ENCODE results near the gene DOCK10. TPM values are rescaled to one million over a fixed set of nuclear protein-coding genes. Genes with fewer than 3 reads are reported as not detected.

Gene DOCK10
- total and polyA plus RNA-seq, 2 donors (not counting 1 experiment from before 2014, with no cell fraction given) = 20.8 to 26.3 TPM

DNA sequence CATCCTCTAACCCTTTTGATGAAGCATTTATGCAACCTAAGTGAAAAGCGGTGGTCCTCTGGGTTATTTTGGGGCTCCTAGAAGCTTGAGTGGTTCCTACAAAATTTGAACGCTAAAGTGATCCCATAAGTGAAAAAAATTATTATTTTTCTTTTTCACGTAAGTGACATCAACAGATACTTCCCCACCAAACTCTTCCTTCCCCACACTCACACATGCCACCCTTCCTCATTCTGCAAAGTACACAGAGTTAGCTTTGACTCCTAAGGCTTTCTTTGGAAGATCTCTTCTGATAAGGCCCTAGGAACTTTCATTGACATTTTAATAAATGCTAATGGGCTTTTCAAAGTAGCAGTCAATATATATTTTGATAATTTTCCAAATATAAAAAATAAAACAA is 109.7 kb downstream of the DOCK10 start:
- no peak overlapping the region for H3K9ac ChIP-seq (ENCODE audit: insufficient read depth, low read length)
- no peaks in the 10 kb centered on the region for H4K20me1 ChIP-seq (ENCODE audit: control insufficient read depth, extremely low read depth, insufficient read depth, low read length)
- no peak overlapping the region for H3K27ac ChIP-seq (ENCODE audit: insufficient read depth, low read length)
- peaks cover 8% of the 10 kb centered on the region for H3K79me2 ChIP-seq (ENCODE audit: control insufficient read depth, insufficient read depth, low read length)
- no peaks in the 10 kb centered on the region for H3K9me3 ChIP-seq (ENCODE audit: control insufficient read depth, insufficient read depth, low read depth, low read length)
- TF ChIP-seq, protein P1, sequence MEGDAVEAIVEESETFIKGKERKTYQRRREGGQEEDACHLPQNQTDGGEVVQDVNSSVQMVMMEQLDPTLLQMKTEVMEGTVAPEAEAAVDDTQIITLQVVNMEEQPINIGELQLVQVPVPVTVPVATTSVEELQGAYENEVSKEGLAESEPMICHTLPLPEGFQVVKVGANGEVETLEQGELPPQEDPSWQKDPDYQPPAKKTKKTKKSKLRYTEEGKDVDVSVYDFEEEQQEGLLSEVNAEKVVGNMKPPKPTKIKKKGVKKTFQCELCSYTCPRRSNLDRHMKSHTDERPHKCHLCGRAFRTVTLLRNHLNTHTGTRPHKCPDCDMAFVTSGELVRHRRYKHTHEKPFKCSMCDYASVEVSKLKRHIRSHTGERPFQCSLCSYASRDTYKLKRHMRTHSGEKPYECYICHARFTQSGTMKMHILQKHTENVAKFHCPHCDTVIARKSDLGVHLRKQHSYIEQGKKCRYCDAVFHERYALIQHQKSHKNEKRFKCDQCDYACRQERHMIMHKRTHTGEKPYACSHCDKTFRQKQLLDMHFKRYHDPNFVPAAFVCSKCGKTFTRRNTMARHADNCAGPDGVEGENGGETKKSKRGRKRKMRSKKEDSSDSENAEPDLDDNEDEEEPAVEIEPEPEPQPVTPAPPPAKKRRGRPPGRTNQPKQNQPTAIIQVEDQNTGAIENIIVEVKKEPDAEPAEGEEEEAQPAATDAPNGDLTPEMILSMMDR (conservative IDR thresholded peaks at IDR 0.05 in 1 of 2, IDR thresholded peaks at IDR 0.05 in 1 of 2; ENCODE audit: low read depth in 1 of 2, low read length in 2 of 2) = no peak
- no peak for TF ChIP-seq EZH2 (IDR thresholded peaks at IDR 0.05; ENCODE audit: low read length, missing control alignments)
- H3K4me1 ChIP-seq (ENCODE audit: control insufficient read depth, extremely low read depth, insufficient read depth, low read length) = peaks cover 5% of the 10 kb centered on the region
- peaks cover 3% of the 10 kb centered on the region for H3K36me3 ChIP-seq (ENCODE audit: control insufficient read depth, insufficient read depth, low read length)
- H2AFZ ChIP-seq (ENCODE audit: low read length) = no peak overlapping the region
- no peaks in the 10 kb centered on the region for H3K27me3 ChIP-seq (ENCODE audit: control insufficient read depth, insufficient read depth, low read length)
- H3K4me3 ChIP-seq (replicated peaks in 1 of 4; ENCODE audit: control extremely low read depth in 1 of 4, insufficient read depth in 1 of 4, low read depth in 3 of 4, low read length in 4 of 4) = no peak overlapping the region
- no peak overlapping the region for H3K4me2 ChIP-seq (ENCODE audit: extremely low read depth, insufficient read depth, low read length)
- no peak for DNase-seq (ENCODE audit: low read depth in 2 of 2)

DNA sequence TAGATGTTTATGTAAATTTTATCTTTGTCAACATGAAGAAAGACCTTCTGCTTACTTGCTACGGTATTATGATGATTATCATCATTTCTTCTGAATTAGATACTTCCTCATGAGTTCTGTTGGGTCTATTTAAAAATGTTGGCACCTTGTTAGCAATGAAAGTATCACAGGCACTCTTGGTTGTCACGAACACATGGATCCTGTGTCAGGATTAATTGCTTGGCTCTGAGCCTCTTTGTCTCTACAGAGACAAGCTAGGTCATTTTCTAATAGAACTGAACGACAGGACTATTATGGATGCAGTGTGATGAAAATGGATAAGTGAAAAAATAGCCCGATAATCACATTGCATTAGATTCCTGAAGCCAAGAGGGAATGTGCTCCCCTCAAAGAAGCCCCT is 110.3 kb downstream of the DOCK10 start:
- no peaks in the 10 kb centered on the region for H4K20me1 ChIP-seq (ENCODE audit: control insufficient read depth, extremely low read depth, insufficient read depth, low read length)
- H3K79me2 ChIP-seq (ENCODE audit: control insufficient read depth, insufficient read depth, low read length) = peaks cover 5% of the 10 kb centered on the region
- peaks cover 10% of the 10 kb centered on the region for H3K4me1 ChIP-seq (ENCODE audit: control insufficient read depth, extremely low read depth, insufficient read depth, low read length)
- H3K9ac ChIP-seq (ENCODE audit: insufficient read depth, low read length) = no peak overlapping the region
- no peak overlapping the region for H3K4me3 ChIP-seq (replicated peaks in 1 of 4; ENCODE audit: control extremely low read depth in 1 of 4, insufficient read depth in 1 of 4, low read depth in 3 of 4, low read length in 4 of 4)
- no peak overlapping the region for H3K27ac ChIP-seq (ENCODE audit: insufficient read depth, low read length)
- TF ChIP-seq EZH2 (IDR thresholded peaks at IDR 0.05; ENCODE audit: low read length, missing control alignments) = no peak
- TF ChIP-seq, protein P1 (conservative IDR thresholded peaks at IDR 0.05 in 1 of 2, IDR thresholded peaks at IDR 0.05 in 1 of 2; ENCODE audit: low read depth in 1 of 2, low read length in 2 of 2) = no peak
- DNase-seq (ENCODE audit: low read depth in 2 of 2) = no peak
- no peaks in the 10 kb centered on the region for H3K9me3 ChIP-seq (ENCODE audit: control insufficient read depth, insufficient read depth, low read depth, low read length)
- peaks cover 3% of the 10 kb centered on the region for H3K36me3 ChIP-seq (ENCODE audit: control insufficient read depth, insufficient read depth, low read length)
- no peaks in the 10 kb centered on the region for H3K27me3 ChIP-seq (ENCODE audit: control insufficient read depth, insufficient read depth, low read length)
- no peak overlapping the region for H3K4me2 ChIP-seq (ENCODE audit: extremely low read depth, insufficient read depth, low read length)
- no peak overlapping the region for H2AFZ ChIP-seq (ENCODE audit: low read length)

DNA sequence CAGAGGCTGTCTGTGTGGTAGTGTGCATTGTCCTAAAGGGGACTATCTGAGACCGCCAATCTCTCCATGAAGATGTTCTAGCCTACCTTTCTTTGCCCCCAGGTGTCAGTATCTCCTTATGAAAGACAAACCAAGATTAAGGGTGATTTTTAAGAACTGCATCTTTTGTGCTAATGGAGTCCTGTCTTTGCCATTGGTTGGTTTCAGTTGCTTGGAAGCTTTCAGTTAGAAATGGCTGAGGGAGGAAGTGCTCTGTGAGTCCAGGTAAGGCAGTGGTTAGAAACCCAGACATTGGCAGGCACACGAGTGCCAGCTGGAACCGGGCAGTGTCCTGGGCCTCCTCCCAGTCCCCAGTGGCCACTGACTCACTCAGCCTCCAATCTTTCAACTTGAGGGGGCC is 111.3 kb downstream of the DOCK10 start:
- TF ChIP-seq, protein P1 (conservative IDR thresholded peaks at IDR 0.05 in 1 of 2, IDR thresholded peaks at IDR 0.05 in 1 of 2; ENCODE audit: low read depth in 1 of 2, low read length in 2 of 2) = no peak
- no peak for TF ChIP-seq EZH2 (IDR thresholded peaks at IDR 0.05; ENCODE audit: low read length, missing control alignments)
- Histone ChIP-seq H3K27ac (ENCODE audit: insufficient read depth, low read length) (no peak overlapping the region), H3K4me2 (ENCODE audit: extremely low read depth, insufficient read depth, low read length) (no peak overlapping the region), H3K9ac (ENCODE audit: insufficient read depth, low read length) (no peak overlapping the region), H3K27me3 (ENCODE audit: control insufficient read depth, insufficient read depth, low read length) (no peaks in the 10 kb centered on the region), H4K20me1 (ENCODE audit: control insufficient read depth, extremely low read depth, insufficient read depth, low read length) (no peaks in the 10 kb centered on the region), H3K4me1 (ENCODE audit: control insufficient read depth, extremely low read depth, insufficient read depth, low read length) (peaks cover 17% of the 10 kb centered on the region), H3K9me3 (ENCODE audit: control insufficient read depth, insufficient read depth, low read depth, low read length) (no peaks in the 10 kb centered on the region), H2AFZ (ENCODE audit: low read length) (no peak overlapping the region), H3K79me2 (ENCODE audit: control insufficient read depth, insufficient read depth, low read length) (peaks cover under 1% of the 10 kb centered on the region), H3K4me3 (replicated peaks in 1 of 4; ENCODE audit: control extremely low read depth in 1 of 4, insufficient read depth in 1 of 4, low read depth in 3 of 4, low read length in 4 of 4) (no peak overlapping the region), H3K36me3 (ENCODE audit: control insufficient read depth, insufficient read depth, low read length) (peaks cover 3% of the 10 kb centered on the region)
- DNase-seq (ENCODE audit: low read depth in 2 of 2) = no peak
